Keratinocyte (primary cell): ENCODE data around the gene NPAS3. TPM values are rescaled to one million over a fixed set of nuclear protein-coding genes. Genes with fewer than 3 reads are reported as not detected.

Experiments used
- DNase-seq: peaks from one replicate; pipeline ENCODE4 v3.0.0-alpha.2; 2011; ENCODE audit warnings: low read depth, missing footprints, low spot score
- FAIRE-seq: peaks from 2 replicates; lab custom pipeline; 2011; peaks lifted over from hg19 to GRCh38; lab: Jason Lieb, UNC
- H2AFZ ChIP-seq: 2 replicates; pipeline ENCODE4 v1.6.0; 2012; ENCODE audit warnings: low read length, control low read depth, inconsistent platforms; ENCODE audit not compliant: control insufficient read depth
- H3K27ac ChIP-seq: 2 replicates; pipeline ENCODE4 v1.5.1; 2011; ENCODE audit warnings: low read length; ENCODE audit not compliant: control insufficient read depth, insufficient read depth
- H3K27me3 ChIP-seq: 3 replicates; pipeline ENCODE4 v1.6.0; 2011; ENCODE audit warnings: low read length; ENCODE audit not compliant: control insufficient read depth, insufficient read depth; ENCODE audit errors: extremely low read depth
- H3K36me3 ChIP-seq, 2 experiments: 2 replicates in 1 of 2; 3 replicates in 1 of 2; pipeline ENCODE4 v1.5.1; 2011; ENCODE audit warnings: low read length in 2 of 2, mild to moderate bottlenecking in 1 of 2; ENCODE audit not compliant: control insufficient read depth in 2 of 2, insufficient read depth in 2 of 2; ENCODE audit errors: extremely low read depth in 1 of 2
- H3K4me1 ChIP-seq: 3 replicates; pipeline ENCODE4 v1.5.1; 2011; ENCODE audit warnings: low read length; ENCODE audit not compliant: control insufficient read depth, insufficient read depth; ENCODE audit errors: extremely low read depth
- H3K4me2 ChIP-seq: 3 replicates; pipeline ENCODE4 v1.6.0; 2011; ENCODE audit warnings: low read depth, low read length; ENCODE audit not compliant: control insufficient read depth, insufficient read depth; ENCODE audit errors: extremely low read depth
- H3K4me3 ChIP-seq, 3 experiments: fragments of 200-600 bp in 1 of 3; sonication (generic) in 1 of 3; 2 replicates in 2 of 3; 3 replicates in 1 of 3; pipeline ENCODE4 v1.5.1; 2011 to 2016; ENCODE audit warnings: low read length in 3 of 3, mild to moderate bottlenecking in 3 of 3, control low read depth in 2 of 3, inconsistent platforms in 1 of 3, low read depth in 1 of 3, mixed read lengths in 1 of 3, mixed run types in 1 of 3, moderate library complexity in 1 of 3; ENCODE audit not compliant: control insufficient read depth in 2 of 3, insufficient read depth in 2 of 3; ENCODE audit errors: extremely low read depth in 1 of 3
- H3K79me2 ChIP-seq: 2 replicates; pipeline ENCODE4 v1.6.0; 2012; ENCODE audit warnings: low read length; ENCODE audit not compliant: control insufficient read depth, insufficient read depth
- H3K9ac ChIP-seq: 3 replicates; pipeline ENCODE4 v1.6.0; 2011; ENCODE audit warnings: low read length; ENCODE audit not compliant: control insufficient read depth, insufficient read depth; ENCODE audit errors: extremely low read depth
- H3K9me1 ChIP-seq: 3 replicates; pipeline ENCODE4 v1.6.0; 2011; ENCODE audit warnings: low read length; ENCODE audit not compliant: control insufficient read depth, insufficient read depth; ENCODE audit errors: extremely low read depth
- H3K9me3 ChIP-seq: 2 replicates; pipeline ENCODE4 v1.5.1; 2012; ENCODE audit warnings: low read depth, low read length; ENCODE audit not compliant: control insufficient read depth
- H4K20me1 ChIP-seq: 3 replicates; pipeline ENCODE4 v1.6.0; 2011; ENCODE audit warnings: low read length; ENCODE audit not compliant: control insufficient read depth, insufficient read depth; ENCODE audit errors: extremely low read depth
- EZH2 ChIP-seq: IDR thresholded peaks from one replicate; pipeline ENCODE4 v1.6.1; 2012; ENCODE audit warnings: inconsistent platforms, mild to moderate bottlenecking, low read length, moderate library complexity
- dilution Hi-C: fragments of 300-500 bp; cut with MboI; formaldehyde crosslinking; loops from one replicate; pipeline ENCODE4 v1.7.0; 2020; ENCODE audit warnings: low sequenced_read_pairs; ENCODE audit not compliant: extremely low pct_ligation_motif_present
- polyA plus RNA-seq, 5 experiments: library from polyadenylated mRNA; depleted of rRNA in 3 of 5; stranded (reverse) in 3 of 5; stranded (forward) in 1 of 5; unstranded in 1 of 5; fragments of >200 nt; gene quantifications; 1 replicate in 1 of 5; 2 replicates in 3 of 5; 3 replicates in 1 of 5; pipeline versions ENCODE4 v1.2.1 to v1.2.3, GENCODE V29; 2011 to 2012; ENCODE audit warnings: missing spikeins in 2 of 5, low read depth in 1 of 5, low replicate concordance in 1 of 5
- TF ChIP-seq, protein P1 (sequence below), 3 experiments: IDR thresholded peaks in 1 of 3; conservative IDR thresholded peaks in 1 of 3; optimal IDR thresholded peaks in 1 of 3; 2 replicates in 2 of 3; 3 replicates in 1 of 3; pipeline versions ENCODE3 to v1.5.1; 2011; ENCODE audit warnings: low read length in 3 of 3, mild to moderate bottlenecking in 3 of 3, moderate library complexity in 2 of 3, control low read depth in 1 of 3, inconsistent platforms in 1 of 3; ENCODE audit not compliant: insufficient read depth in 2 of 3; ENCODE audit errors: extremely low read depth in 1 of 3

NPAS3 gene
- polyA plus RNA-seq, 1 donor (not counting 4 experiments of a cell fraction or from before 2014, with no cell fraction given) = 0.07 TPM

GRCh38 chr14:33682760-33683159 is 744.1 kb downstream of the NPAS3 start:
- TF ChIP-seq EZH2 = no peak
- TF ChIP-seq, protein P1, sequence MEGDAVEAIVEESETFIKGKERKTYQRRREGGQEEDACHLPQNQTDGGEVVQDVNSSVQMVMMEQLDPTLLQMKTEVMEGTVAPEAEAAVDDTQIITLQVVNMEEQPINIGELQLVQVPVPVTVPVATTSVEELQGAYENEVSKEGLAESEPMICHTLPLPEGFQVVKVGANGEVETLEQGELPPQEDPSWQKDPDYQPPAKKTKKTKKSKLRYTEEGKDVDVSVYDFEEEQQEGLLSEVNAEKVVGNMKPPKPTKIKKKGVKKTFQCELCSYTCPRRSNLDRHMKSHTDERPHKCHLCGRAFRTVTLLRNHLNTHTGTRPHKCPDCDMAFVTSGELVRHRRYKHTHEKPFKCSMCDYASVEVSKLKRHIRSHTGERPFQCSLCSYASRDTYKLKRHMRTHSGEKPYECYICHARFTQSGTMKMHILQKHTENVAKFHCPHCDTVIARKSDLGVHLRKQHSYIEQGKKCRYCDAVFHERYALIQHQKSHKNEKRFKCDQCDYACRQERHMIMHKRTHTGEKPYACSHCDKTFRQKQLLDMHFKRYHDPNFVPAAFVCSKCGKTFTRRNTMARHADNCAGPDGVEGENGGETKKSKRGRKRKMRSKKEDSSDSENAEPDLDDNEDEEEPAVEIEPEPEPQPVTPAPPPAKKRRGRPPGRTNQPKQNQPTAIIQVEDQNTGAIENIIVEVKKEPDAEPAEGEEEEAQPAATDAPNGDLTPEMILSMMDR (optimal IDR thresholded peaks at IDR 0.05 in 1 of 3, IDR thresholded peaks at IDR 0.05 in 1 of 3, conservative IDR thresholded peaks at IDR 0.05 in 1 of 3; ENCODE audit: extremely low read depth in 1 of 3, insufficient read depth in 2 of 3, low read length in 3 of 3) = no peak
- Histone ChIP-seq H3K27ac (no peak overlapping the region), H3K9ac (no peak overlapping the region), H3K4me2 (no peak overlapping the region), H3K27me3 (no peaks in the 10 kb centered on the region), H3K36me3 (no peaks in the 10 kb centered on the region), H3K9me1 (no peaks in the 10 kb centered on the region), H2AFZ (peak overlapping the region; percentile 9), H3K4me1 (peaks cover 37% of the 10 kb centered on the region), H3K4me3 (no peak overlapping the region), H3K9me3 (no peaks in the 10 kb centered on the region), H3K79me2 (no peaks in the 10 kb centered on the region), H4K20me1 (no peaks in the 10 kb centered on the region)
- dilution Hi-C loops = no loop called here
- DNase-seq = peak; percentile 7
- no peak for FAIRE-seq

DNA sequence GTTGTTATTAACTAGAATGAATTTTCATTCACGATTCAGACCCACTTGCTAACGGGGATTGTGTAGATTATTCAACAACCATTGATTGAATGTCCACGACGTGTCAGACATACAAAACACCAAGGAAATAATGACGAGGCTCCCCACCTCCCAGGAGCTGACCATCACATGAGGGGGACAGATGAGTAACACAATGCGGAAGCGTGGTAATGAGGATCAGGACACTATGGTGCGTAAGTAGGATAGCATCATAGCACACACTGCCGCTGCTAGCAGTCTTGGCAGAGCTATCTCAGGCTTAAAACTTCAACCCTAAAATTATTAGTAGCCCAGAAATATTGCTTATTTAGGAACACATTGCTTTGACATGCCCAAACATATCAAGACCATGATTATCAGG is 746.3 kb downstream of the NPAS3 start:
- H3K9me1 ChIP-seq = no peaks in the 10 kb centered on the region
- H3K27ac ChIP-seq = no peak overlapping the region

More for the DNA sequence above, 746.3 kb downstream of the NPAS3 start:
- Histone ChIP-seq H3K9me3 (no peaks in the 10 kb centered on the region), H2AFZ (no peak overlapping the region), H3K36me3 (no peaks in the 10 kb centered on the region), H3K4me1 (peaks cover 24% of the 10 kb centered on the region), H3K4me3 (no peak overlapping the region), H3K27me3 (no peaks in the 10 kb centered on the region), H3K9ac (no peak overlapping the region), H4K20me1 (no peaks in the 10 kb centered on the region), H3K79me2 (no peaks in the 10 kb centered on the region), H3K4me2 (no peak overlapping the region)
- DNase-seq (no peak), FAIRE-seq (no peak)
- dilution Hi-C loops = no loop called here
- TF ChIP-seq, protein P1 (optimal IDR thresholded peaks at IDR 0.05 in 1 of 3, IDR thresholded peaks at IDR 0.05 in 1 of 3, conservative IDR thresholded peaks at IDR 0.05 in 1 of 3; ENCODE audit: extremely low read depth in 1 of 3, insufficient read depth in 2 of 3, low read length in 3 of 3) = no peak
- no peak for TF ChIP-seq EZH2
